Measurements from ENCODE around the gene ADCY6. TPM values are rescaled to one million over a fixed set of nuclear protein-coding genes. Genes with fewer than 3 reads are reported as not detected.

The ADCY6 gene
- total RNA-seq, 1 experiment from 2014 or later, result 19.0 TPM

DNA sequence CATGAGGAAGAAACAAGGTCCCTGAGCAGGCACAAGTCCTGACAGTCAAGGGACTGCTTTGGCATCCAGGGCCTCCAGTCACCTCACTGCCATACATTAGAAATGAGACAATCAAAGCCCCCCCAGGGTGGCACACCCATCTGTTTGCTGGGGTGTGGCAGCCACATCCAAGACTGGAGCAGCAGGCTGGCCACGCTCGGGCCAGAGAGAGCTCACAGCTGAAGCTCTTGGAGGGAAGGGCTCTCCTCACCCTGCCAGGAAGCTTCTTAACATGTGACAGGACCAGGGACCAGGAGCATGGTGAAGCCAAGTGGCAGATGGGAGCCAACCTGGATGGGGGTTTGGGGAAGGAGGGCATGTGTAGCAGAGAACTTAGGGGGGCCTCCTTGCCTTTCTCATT is 39.4 kb upstream of the ADCY6 start:
- ATAC-seq, result peak; percentile 23
- H3K36me3 ChIP-seq (ENCODE audit: low read depth, low read length), result peaks cover 36% of the 10 kb centered on the region
- H3K27me3 ChIP-seq (ENCODE audit: low read length), result no peaks in the 10 kb centered on the region
- no peak overlapping the region for H2AFZ ChIP-seq (ENCODE audit: low read length)
- H3K9me2 ChIP-seq (replicated peaks; ENCODE audit: low read length), result no peaks in the 10 kb centered on the region
- H4K20me1 ChIP-seq (ENCODE audit: low read length), result no peaks in the 10 kb centered on the region
- ChIA-PET CTCF (no interaction called here), POLR2A (ENCODE audit: unreplicated experiment) (no interaction called here)
- BruUV-seq (replicated peaks), result TSS peak; percentile 31
- H3K27ac ChIP-seq (ENCODE audit: low read length), result no peak overlapping the region
- H3K9me3 ChIP-seq (ENCODE audit: low read length), result no peaks in the 10 kb centered on the region
- no peak for DNase-seq
- H3K9ac ChIP-seq (ENCODE audit: low read length), result no peak overlapping the region
- TF ChIP-seq EZH2phosphoT487 (IDR thresholded peaks at IDR 0.05; ENCODE audit: borderline replicate concordance, low read length) (no peak), EZH2 (IDR thresholded peaks at IDR 0.05; ENCODE audit: low read length, unreplicated experiment) (no peak)
- TF ChIP-seq, protein P1, sequence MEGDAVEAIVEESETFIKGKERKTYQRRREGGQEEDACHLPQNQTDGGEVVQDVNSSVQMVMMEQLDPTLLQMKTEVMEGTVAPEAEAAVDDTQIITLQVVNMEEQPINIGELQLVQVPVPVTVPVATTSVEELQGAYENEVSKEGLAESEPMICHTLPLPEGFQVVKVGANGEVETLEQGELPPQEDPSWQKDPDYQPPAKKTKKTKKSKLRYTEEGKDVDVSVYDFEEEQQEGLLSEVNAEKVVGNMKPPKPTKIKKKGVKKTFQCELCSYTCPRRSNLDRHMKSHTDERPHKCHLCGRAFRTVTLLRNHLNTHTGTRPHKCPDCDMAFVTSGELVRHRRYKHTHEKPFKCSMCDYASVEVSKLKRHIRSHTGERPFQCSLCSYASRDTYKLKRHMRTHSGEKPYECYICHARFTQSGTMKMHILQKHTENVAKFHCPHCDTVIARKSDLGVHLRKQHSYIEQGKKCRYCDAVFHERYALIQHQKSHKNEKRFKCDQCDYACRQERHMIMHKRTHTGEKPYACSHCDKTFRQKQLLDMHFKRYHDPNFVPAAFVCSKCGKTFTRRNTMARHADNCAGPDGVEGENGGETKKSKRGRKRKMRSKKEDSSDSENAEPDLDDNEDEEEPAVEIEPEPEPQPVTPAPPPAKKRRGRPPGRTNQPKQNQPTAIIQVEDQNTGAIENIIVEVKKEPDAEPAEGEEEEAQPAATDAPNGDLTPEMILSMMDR (conservative IDR thresholded peaks at IDR 0.05; ENCODE audit: low read depth, low read length), result no peak
- H3K4me3 ChIP-seq (ENCODE audit: low read length), result no peak overlapping the region
- H3K79me2 ChIP-seq (ENCODE audit: low read length), result no peaks in the 10 kb centered on the region
- H3K4me1 ChIP-seq (ENCODE audit: insufficient read depth, low read length), result no peaks in the 10 kb centered on the region
- no peaks in the 10 kb centered on the region for H3F3A ChIP-seq (ENCODE audit: low read length, unreplicated experiment)
- intact Hi-C loops (cut with micrococcal nuclease), result no loop called here
- H3K4me2 ChIP-seq (ENCODE audit: low read length), result no peak overlapping the region

DNA sequence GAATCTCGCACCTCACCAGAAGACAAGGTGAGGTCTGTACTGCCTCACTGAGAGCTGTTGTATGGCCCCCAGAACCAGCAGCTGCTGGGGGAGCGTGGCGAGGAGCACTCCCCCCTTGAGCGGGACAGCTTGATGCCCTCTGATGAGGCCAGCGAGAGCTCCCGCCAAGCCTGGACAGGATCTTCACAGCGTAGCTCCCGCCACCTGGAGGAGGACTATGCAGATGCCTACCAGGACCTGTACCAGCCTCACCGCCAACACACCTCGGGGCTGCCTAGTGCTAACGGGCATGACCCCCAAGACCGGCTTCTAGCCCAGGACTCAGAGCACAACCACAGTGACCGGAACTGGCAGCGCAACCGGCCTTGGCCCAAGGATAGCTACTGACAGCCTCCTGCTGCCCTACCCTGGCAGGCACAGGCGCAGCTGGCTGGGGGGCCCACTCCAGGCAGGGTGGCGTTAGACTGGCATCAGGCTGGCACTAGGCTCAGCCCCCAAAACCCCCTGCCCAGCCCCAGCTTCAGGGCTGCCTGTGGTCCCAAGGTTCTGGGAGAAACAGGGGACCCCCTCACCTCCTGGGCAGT is 38.7 kb upstream of the ADCY6 start:
- no peak for ATAC-seq
- no peak overlapping the region for H2AFZ ChIP-seq (ENCODE audit: low read length)
- TF ChIP-seq EZH2phosphoT487 (IDR thresholded peaks at IDR 0.05; ENCODE audit: borderline replicate concordance, low read length) (no peak), EZH2 (IDR thresholded peaks at IDR 0.05; ENCODE audit: low read length, unreplicated experiment) (no peak)
- TF ChIP-seq, protein P1 (conservative IDR thresholded peaks at IDR 0.05; ENCODE audit: low read depth, low read length), result no peak
- no peak overlapping the region for H3K4me2 ChIP-seq (ENCODE audit: low read length)
- no peaks in the 10 kb centered on the region for H3K9me2 ChIP-seq (replicated peaks; ENCODE audit: low read length)
- no peaks in the 10 kb centered on the region for H3F3A ChIP-seq (ENCODE audit: low read length, unreplicated experiment)
- H3K36me3 ChIP-seq (ENCODE audit: low read depth, low read length), result peaks cover 31% of the 10 kb centered on the region
- H3K4me1 ChIP-seq (ENCODE audit: insufficient read depth, low read length), result no peaks in the 10 kb centered on the region
- no TSS peak for BruUV-seq (replicated peaks)
- ChIA-PET CTCF (interaction anchor here (0.5 to 0.6 kb wide), 2 partner anchors 12 to 1013 kb away, joined by 3 read pairs; no protein-coding TSS in a partner anchor), POLR2A (ENCODE audit: unreplicated experiment) (no interaction called here)
- no peaks in the 10 kb centered on the region for H4K20me1 ChIP-seq (ENCODE audit: low read length)
- H3K9me3 ChIP-seq (ENCODE audit: low read length), result no peaks in the 10 kb centered on the region
- no peak overlapping the region for H3K27ac ChIP-seq (ENCODE audit: low read length)
- no peak overlapping the region for H3K9ac ChIP-seq (ENCODE audit: low read length)
- H3K27me3 ChIP-seq (ENCODE audit: low read length), result no peaks in the 10 kb centered on the region
- no peaks in the 10 kb centered on the region for H3K79me2 ChIP-seq (ENCODE audit: low read length)
- H3K4me3 ChIP-seq (ENCODE audit: low read length), result no peak overlapping the region
- no peak for DNase-seq
- intact Hi-C loops (cut with micrococcal nuclease), result no loop called here

DNA sequence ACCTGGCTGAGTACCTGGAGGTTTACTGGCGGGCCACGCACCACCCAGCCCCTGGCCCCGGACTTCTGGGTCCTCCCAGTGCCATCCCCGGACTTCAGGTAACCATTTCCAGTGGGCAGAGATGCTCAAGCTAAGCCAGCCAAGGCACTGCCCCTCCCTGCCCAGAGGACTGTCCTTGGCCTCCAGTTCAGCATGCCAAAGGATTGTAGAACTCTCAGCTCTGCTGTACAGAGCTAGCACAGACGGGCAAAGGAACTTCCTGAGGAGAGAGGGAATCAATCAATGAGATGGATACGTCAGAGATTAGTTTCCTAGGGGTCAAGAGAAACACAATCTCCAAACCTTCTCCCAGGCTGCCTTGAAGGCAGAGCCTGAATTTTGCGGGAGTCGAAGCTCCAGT is 38.1 kb upstream of the ADCY6 start:
- Histone ChIP-seq H3K27me3 (ENCODE audit: low read length) (no peaks in the 10 kb centered on the region), H3K9me3 (ENCODE audit: low read length) (no peaks in the 10 kb centered on the region), H3F3A (ENCODE audit: low read length, unreplicated experiment) (no peaks in the 10 kb centered on the region), H3K27ac (ENCODE audit: low read length) (no peak overlapping the region), H3K79me2 (ENCODE audit: low read length) (no peaks in the 10 kb centered on the region), H2AFZ (ENCODE audit: low read length) (no peak overlapping the region), H3K9ac (ENCODE audit: low read length) (no peak overlapping the region), H4K20me1 (ENCODE audit: low read length) (no peaks in the 10 kb centered on the region), H3K9me2 (replicated peaks; ENCODE audit: low read length) (no peaks in the 10 kb centered on the region), H3K4me2 (ENCODE audit: low read length) (no peak overlapping the region), H3K4me1 (ENCODE audit: insufficient read depth, low read length) (no peaks in the 10 kb centered on the region), H3K4me3 (ENCODE audit: low read length) (no peak overlapping the region), H3K36me3 (ENCODE audit: low read depth, low read length) (peaks cover 27% of the 10 kb centered on the region)
- ATAC-seq, result no peak
- no peak for TF ChIP-seq EZH2phosphoT487 (IDR thresholded peaks at IDR 0.05; ENCODE audit: borderline replicate concordance, low read length)
- TF ChIP-seq, protein P1 (conservative IDR thresholded peaks at IDR 0.05; ENCODE audit: low read depth, low read length), result no peak
- no peak for TF ChIP-seq EZH2 (IDR thresholded peaks at IDR 0.05; ENCODE audit: low read length, unreplicated experiment)
- intact Hi-C loops (cut with micrococcal nuclease), result no loop called here
- no peak for DNase-seq
- BruUV-seq (replicated peaks), result no TSS peak
- POLR2A ChIA-PET (ENCODE audit: unreplicated experiment), result interaction anchor here (0.7 kb wide), 1 partner anchor 491 kb away, joined by 3 read pairs; no protein-coding TSS in a partner anchor
- CTCF ChIA-PET, result interaction anchor here (0.5 to 0.6 kb wide), 3 partner anchors 220 to 1013 kb away, joined by 3 to 5 read pairs (median 4); no protein-coding TSS in a partner anchor
